H9 (cell line): ENCODE results near the gene MAGI1. TPM values are rescaled to one million over a fixed set of nuclear protein-coding genes. Genes with fewer than 3 reads are reported as not detected.
A peak's percentile ranks its signal among the peaks of the same experiment; 100 is the strongest.

ENCODE experiments used
- DNase-seq: peaks from one replicate; pipeline ENCODE4 v3.0.0-alpha.2; 2017
- H2AFZ ChIP-seq: one replicate; pipeline ENCODE4 v1.6.1; 2013; ENCODE audit warnings: mild to moderate bottlenecking, low read length, control low read depth, moderate library complexity
- H2AK5ac ChIP-seq: 2 replicates; pipeline ENCODE4 v1.6.1; 2013; ENCODE audit warnings: low read length, control low read depth, mixed read lengths; ENCODE audit not compliant: insufficient read length
- H2BK120ac ChIP-seq: one replicate; pipeline ENCODE4 v1.6.1; 2013; ENCODE audit warnings: low read depth, mild to moderate bottlenecking, low read length, control low read depth, inconsistent platforms; ENCODE audit not compliant: poor library complexity, severe bottlenecking
- H2BK12ac ChIP-seq: 2 replicates; pipeline ENCODE4 v1.6.1; 2013; ENCODE audit warnings: low read length, control low read depth, mixed read lengths, low read depth; ENCODE audit not compliant: insufficient read length
- H2BK15ac ChIP-seq: 2 replicates; pipeline ENCODE4 v1.6.1; 2013; ENCODE audit warnings: low read depth, low read length, control low read depth
- H2BK20ac ChIP-seq: one replicate; pipeline ENCODE4 v1.6.1; 2013; ENCODE audit warnings: low read depth, mild to moderate bottlenecking, low read length, control low read depth, inconsistent platforms; ENCODE audit not compliant: poor library complexity, severe bottlenecking
- H2BK5ac ChIP-seq: 2 replicates; pipeline ENCODE4 v1.6.1; 2013; ENCODE audit warnings: low read length, control low read depth, mixed read lengths; ENCODE audit not compliant: insufficient read length
- H3K14ac ChIP-seq: 2 replicates; pipeline ENCODE4 v1.6.1; 2013; ENCODE audit warnings: low read length, control low read depth; ENCODE audit not compliant: insufficient read depth
- H3K18ac ChIP-seq: 2 replicates; pipeline ENCODE4 v1.6.1; 2013; ENCODE audit warnings: low read depth, mild to moderate bottlenecking, mixed read lengths, low read length, control low read depth; ENCODE audit not compliant: insufficient read length
- H3K23ac ChIP-seq: 2 replicates; pipeline ENCODE4 v1.6.1; 2013; ENCODE audit warnings: low read length, control low read depth, mixed read lengths, low read depth; ENCODE audit not compliant: insufficient read length
- H3K23me2 ChIP-seq: 2 replicates; pipeline ENCODE4 v1.6.1; 2013; ENCODE audit warnings: low read depth, mild to moderate bottlenecking, mixed read lengths, low read length, control low read depth; ENCODE audit not compliant: insufficient read length, poor library complexity, severe bottlenecking
- H3K27ac ChIP-seq: 2 replicates; pipeline ENCODE4 v1.5.1; 2013; ENCODE audit warnings: low read length, control low read depth, mixed read lengths, low read depth; ENCODE audit not compliant: insufficient read length
- H3K27me3 ChIP-seq: 2 replicates; pipeline ENCODE4 v1.6.1; 2013; ENCODE audit warnings: low read length, control low read depth, inconsistent platforms; ENCODE audit not compliant: insufficient read depth
- H3K4ac ChIP-seq: 2 replicates; pipeline ENCODE4 v1.6.1; 2013; ENCODE audit warnings: low read depth, mild to moderate bottlenecking, control low read depth, inconsistent platforms, low read length, moderate library complexity
- H3K4me1 ChIP-seq: 2 replicates; pipeline ENCODE4 v1.6.1; 2013; ENCODE audit warnings: low read length, control low read depth, inconsistent platforms; ENCODE audit not compliant: insufficient read depth
- H3K4me2 ChIP-seq: 2 replicates; pipeline ENCODE4 v1.6.1; 2013; ENCODE audit warnings: low read length, control low read depth, mixed read lengths; ENCODE audit not compliant: insufficient read length, insufficient read depth
- H3K56ac ChIP-seq: 2 replicates; pipeline ENCODE4 v1.6.1; 2013; ENCODE audit warnings: low read depth, mild to moderate bottlenecking, mixed read lengths, low read length, control low read depth; ENCODE audit not compliant: insufficient read length
- H3K79me1 ChIP-seq: 2 replicates; pipeline ENCODE4 v1.6.1; 2013; ENCODE audit warnings: low read depth, mild to moderate bottlenecking, moderate library complexity, low read length, control low read depth, inconsistent platforms; ENCODE audit not compliant: insufficient read depth, poor library complexity, severe bottlenecking
- H3K79me2 ChIP-seq: 2 replicates; pipeline ENCODE4 v1.6.1; 2013; ENCODE audit warnings: low read length, control low read depth, inconsistent platforms; ENCODE audit not compliant: insufficient read depth
- H3K9ac ChIP-seq: 2 replicates; pipeline ENCODE4 v1.6.1; 2013; ENCODE audit warnings: low read length, control low read depth, mixed read lengths; ENCODE audit not compliant: insufficient read length; ENCODE audit errors: extremely low read depth
- H3K9me3 ChIP-seq: one replicate; pipeline ENCODE4 v1.6.1; 2013; ENCODE audit warnings: low read depth, low read length, inconsistent platforms; ENCODE audit not compliant: control insufficient read depth
- H3T11ph ChIP-seq: one replicate; pipeline ENCODE4 v1.6.1; 2013; ENCODE audit warnings: mild to moderate bottlenecking, low read length, control low read depth, inconsistent platforms
- H4K20me1 ChIP-seq: one replicate; pipeline ENCODE4 v1.6.1; 2013; ENCODE audit not compliant: control insufficient read depth, insufficient read length, insufficient read depth
- H4K5ac ChIP-seq: 2 replicates; pipeline ENCODE4 v1.6.1; 2013; ENCODE audit warnings: low read depth, mild to moderate bottlenecking, mixed read lengths, low read length, control low read depth; ENCODE audit not compliant: insufficient read length
- H4K8ac ChIP-seq: replicated peaks from 2 replicates; pipeline ENCODE4 v1.6.1; 2013; ENCODE audit warnings: low read length, control low read depth, mixed read lengths, low read depth; ENCODE audit not compliant: insufficient read length
- H4K91ac ChIP-seq: 2 replicates; pipeline ENCODE4 v1.6.1; 2013; ENCODE audit warnings: low read depth, mild to moderate bottlenecking, moderate library complexity, mixed read lengths, low read length, control low read depth; ENCODE audit not compliant: insufficient read length
- H3K27ac Mint-ChIP-seq, 3 experiments: 2 replicates in 2 of 3; 3 replicates in 1 of 3; pipeline ENCODE4 v1.8.0; 2020 to 2021; ENCODE audit warnings: mixed read lengths in 3 of 3, mild to moderate bottlenecking in 1 of 3, moderate library complexity in 1 of 3
- H3K27me3 Mint-ChIP-seq: 2 replicates; pipeline ENCODE4 v1.8.0; 2021; ENCODE audit warnings: low read depth, mild to moderate bottlenecking, moderate library complexity, mixed read lengths
- H3K36me3 Mint-ChIP-seq, 3 experiments: 2 replicates in 2 of 3; 3 replicates in 1 of 3; pipeline ENCODE4 v1.8.0; 2020 to 2021; ENCODE audit warnings: low read depth in 3 of 3, mixed read lengths in 3 of 3; ENCODE audit not compliant: insufficient read depth in 1 of 3
- H3K4me1 Mint-ChIP-seq, 2 experiments: 2 replicates each; pipeline ENCODE4 v1.8.0; 2020; ENCODE audit warnings: mixed read lengths in 2 of 2
- H3K4me3 Mint-ChIP-seq, 2 experiments: 2 replicates in 1 of 2; 3 replicates in 1 of 2; pipeline ENCODE4 v1.8.0; 2020 to 2021; ENCODE audit warnings: mild to moderate bottlenecking in 2 of 2, mixed read lengths in 2 of 2, moderate library complexity in 1 of 2
- H3K9me3 Mint-ChIP-seq, 2 experiments: 2 replicates in 1 of 2; 3 replicates in 1 of 2; pipeline ENCODE4 v1.8.0; 2020; ENCODE audit warnings: mild to moderate bottlenecking in 2 of 2, mixed read lengths in 2 of 2, moderate library complexity in 1 of 2
- WGBS: extraction: QIAGEN DNeasy Blood & Tissue Kit; methylation state at CpG from one replicate; pipeline ENCODE4 v1.1.7; 2013; ENCODE audit warnings: missing lambda C conversion rate, low lambda C conversion rate, mixed read lengths; ENCODE audit not compliant: insufficient read length; ENCODE audit errors: extremely low coverage; 5-methylcytosine and 5-hydroxymethylcytosine counted together
- long read RNA-seq: library from polyadenylated mRNA; unstranded; transcript quantifications from one replicate; pipeline ENCODE4 v2.0.0, GENCODE V29; 2020
- total RNA-seq: library from RNA; stranded (reverse); gene quantifications from 2 replicates; pipeline ENCODE4 v1.2.1, GENCODE V29; 2021
- TF ChIP-seq, protein P1 (sequence below): fragments of 200-600 bp; sonication (generic); conservative IDR thresholded peaks from 3 replicates; pipeline ENCODE4 v1.8.0; 2021; ENCODE audit warnings: antibody characterized with exemption, mild to moderate bottlenecking

Gene MAGI1
- total RNA-seq = 57.8 and 65.7 TPM in 2 replicates
- long read RNA-seq, partial matches to known transcripts = 10 of 41 reads
- long read RNA-seq, other reads (novel, unspliced or antisense) = 31 of 41 reads

DNA sequence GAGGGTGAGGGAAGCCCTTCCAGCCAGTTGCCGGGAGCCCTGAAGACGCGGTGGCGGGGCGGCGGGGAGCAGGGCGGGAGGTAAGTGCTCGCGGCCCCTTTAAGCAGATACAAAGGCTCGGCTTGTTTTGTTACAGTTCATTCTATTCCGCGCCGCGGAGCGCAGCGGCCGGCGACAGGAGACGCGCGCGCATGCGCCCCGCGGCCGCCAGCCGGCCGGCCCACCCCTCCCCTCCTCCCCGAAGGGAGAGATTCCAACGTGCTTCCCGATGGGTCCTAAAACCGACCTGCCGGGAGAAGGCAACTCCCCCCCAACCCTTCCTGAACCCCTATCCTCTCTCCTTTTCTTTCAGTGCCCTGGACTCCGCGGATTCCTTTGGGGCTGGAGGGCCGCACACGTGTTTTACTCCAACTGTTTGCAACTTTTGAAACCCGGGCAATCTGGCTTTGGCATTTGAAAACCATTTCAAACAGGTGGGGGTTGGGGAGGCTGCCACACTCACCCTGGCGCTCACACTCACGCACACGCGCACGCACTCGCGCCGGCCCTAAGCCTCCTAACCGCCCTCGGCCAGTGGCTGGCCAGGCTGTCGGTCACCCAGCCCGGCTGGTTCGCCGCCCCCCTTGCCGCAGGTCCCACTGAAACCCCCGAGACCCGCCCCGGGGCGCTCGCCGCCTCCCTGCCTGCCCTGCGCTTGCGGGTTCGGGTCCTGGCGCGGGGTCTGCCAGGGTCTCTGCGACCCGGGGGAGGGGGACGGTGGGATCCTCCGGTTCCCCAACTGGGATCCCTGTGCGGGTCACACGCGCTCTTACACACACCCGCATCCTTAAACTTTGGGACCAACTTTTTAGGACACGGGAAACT is at the start of gene MAGI1:
MAGI1 (minus strand) TSS at position 193 of the 864 bp plus-strand sequence. CDS start 610 bp downstream, outside the sequence.
- H2BK15ac ChIP-seq = no peak within 1 kb of the TSS
- H4K20me1 ChIP-seq = no peaks in the 10 kb centered on the region
- Mint-ChIP-seq H3K9me3 (no peaks in the 10 kb centered on the region), H3K4me3 (peak within 1 kb of the TSS; percentile 95 to 97), H3K36me3 (peaks cover 3 to 10% (median 6%) of the 10 kb centered on the region in 3 experiments; a peak in 5 of 7 replicates), H3K27ac (peak within 1 kb of the TSS; percentile 97 to 99 (median 97)), H3K27me3 (no peaks in the 10 kb centered on the region; the same call in 1 of the 2 replicates), H3K4me1 (peaks cover 34 to 47% of the 10 kb centered on the region in 2 experiments)
- no peaks in the 10 kb centered on the region for H3K9me3 ChIP-seq
- H3K4me1 ChIP-seq = peaks cover 6% of the 10 kb centered on the region; the same call in 1 of the 2 replicates
- H3K79me1 ChIP-seq = no peaks in the 10 kb centered on the region
- no peak within 1 kb of the TSS for H3K27ac ChIP-seq
- DNase-seq = peak; percentile 96
- WGBS = no CpG with 5 or more reads among the region's 73 CpGs
- H3T11ph ChIP-seq = no peak within 1 kb of the TSS
- no peak within 1 kb of the TSS for H2BK120ac ChIP-seq
- H3K27me3 ChIP-seq = no peaks in the 10 kb centered on the region
- peak within 1 kb of the TSS; percentile 9 for H4K5ac ChIP-seq
- peak within 1 kb of the TSS; percentile 72 for H3K18ac ChIP-seq
- peaks cover 12% of the 10 kb centered on the region; the same call in 1 of the 2 replicates for H3K79me2 ChIP-seq
- 0 out of 2 replicates have a peak within 1 kb of the TSS, but pooled peaks have one; percentile 10 for H3K4ac ChIP-seq
- H3K56ac ChIP-seq = no peak within 1 kb of the TSS
- peak within 1 kb of the TSS; percentile 83 for H3K9ac ChIP-seq
- H2AFZ ChIP-seq = no peak within 1 kb of the TSS
- H3K4me2 ChIP-seq = peak within 1 kb of the TSS; percentile 87
- H2BK20ac ChIP-seq = no peak within 1 kb of the TSS
- H4K8ac ChIP-seq = no peak within 1 kb of the TSS
- H3K23ac ChIP-seq = no peak within 1 kb of the TSS
- TF ChIP-seq, protein P1, sequence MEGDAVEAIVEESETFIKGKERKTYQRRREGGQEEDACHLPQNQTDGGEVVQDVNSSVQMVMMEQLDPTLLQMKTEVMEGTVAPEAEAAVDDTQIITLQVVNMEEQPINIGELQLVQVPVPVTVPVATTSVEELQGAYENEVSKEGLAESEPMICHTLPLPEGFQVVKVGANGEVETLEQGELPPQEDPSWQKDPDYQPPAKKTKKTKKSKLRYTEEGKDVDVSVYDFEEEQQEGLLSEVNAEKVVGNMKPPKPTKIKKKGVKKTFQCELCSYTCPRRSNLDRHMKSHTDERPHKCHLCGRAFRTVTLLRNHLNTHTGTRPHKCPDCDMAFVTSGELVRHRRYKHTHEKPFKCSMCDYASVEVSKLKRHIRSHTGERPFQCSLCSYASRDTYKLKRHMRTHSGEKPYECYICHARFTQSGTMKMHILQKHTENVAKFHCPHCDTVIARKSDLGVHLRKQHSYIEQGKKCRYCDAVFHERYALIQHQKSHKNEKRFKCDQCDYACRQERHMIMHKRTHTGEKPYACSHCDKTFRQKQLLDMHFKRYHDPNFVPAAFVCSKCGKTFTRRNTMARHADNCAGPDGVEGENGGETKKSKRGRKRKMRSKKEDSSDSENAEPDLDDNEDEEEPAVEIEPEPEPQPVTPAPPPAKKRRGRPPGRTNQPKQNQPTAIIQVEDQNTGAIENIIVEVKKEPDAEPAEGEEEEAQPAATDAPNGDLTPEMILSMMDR = no peak
- H4K91ac ChIP-seq = peak within 1 kb of the TSS; percentile 86
- no peak within 1 kb of the TSS for H2AK5ac ChIP-seq
- peak within 1 kb of the TSS; percentile 87 for H3K14ac ChIP-seq
- peaks cover 36% of the 10 kb centered on the region for H3K23me2 ChIP-seq
- no peak within 1 kb of the TSS for H2BK5ac ChIP-seq
- peak within 1 kb of the TSS; percentile 18 for H2BK12ac ChIP-seq
